Measurements from ENCODE around the gene TSC22D3. TPM values are rescaled to one million over a fixed set of nuclear protein-coding genes. Genes with fewer than 3 reads are reported as not detected.

The TSC22D3 gene
- 32.4 and 51.5 TPM in 2 replicates for total RNA-seq
- polyA plus RNA-seq, result 9.7 and 24.2 TPM in 2 replicates
- polyA plus RNA-seq (2012), result 6.5 and 16.0 TPM in 2 replicates
- polyA minus RNA-seq (ENCODE audit: low replicate concordance), result 4.8 and 6.7 TPM in 2 replicates

GRCh38 chrX:107775734-107776511 is at the start of gene TSC22D3:
Gene TSC22D3, minus strand, starts transcription at chrX:107775787. Its CDS starts 368 bp downstream, at chrX:107775419.
- H3K4me2 ChIP-seq (ENCODE audit: extremely low read depth, insufficient read depth, low read length), result peak within 1 kb of the TSS; percentile 75
- H2AFZ ChIP-seq (ENCODE audit: low read length), result peak within 1 kb of the TSS; percentile 59
- H3K9ac ChIP-seq (ENCODE audit: insufficient read depth, low read length), result peak within 1 kb of the TSS; percentile 16
- TF ChIP-seq EZH2 (IDR thresholded peaks at IDR 0.05; ENCODE audit: low read length, missing control alignments), result no peak
- TF ChIP-seq, protein P1, sequence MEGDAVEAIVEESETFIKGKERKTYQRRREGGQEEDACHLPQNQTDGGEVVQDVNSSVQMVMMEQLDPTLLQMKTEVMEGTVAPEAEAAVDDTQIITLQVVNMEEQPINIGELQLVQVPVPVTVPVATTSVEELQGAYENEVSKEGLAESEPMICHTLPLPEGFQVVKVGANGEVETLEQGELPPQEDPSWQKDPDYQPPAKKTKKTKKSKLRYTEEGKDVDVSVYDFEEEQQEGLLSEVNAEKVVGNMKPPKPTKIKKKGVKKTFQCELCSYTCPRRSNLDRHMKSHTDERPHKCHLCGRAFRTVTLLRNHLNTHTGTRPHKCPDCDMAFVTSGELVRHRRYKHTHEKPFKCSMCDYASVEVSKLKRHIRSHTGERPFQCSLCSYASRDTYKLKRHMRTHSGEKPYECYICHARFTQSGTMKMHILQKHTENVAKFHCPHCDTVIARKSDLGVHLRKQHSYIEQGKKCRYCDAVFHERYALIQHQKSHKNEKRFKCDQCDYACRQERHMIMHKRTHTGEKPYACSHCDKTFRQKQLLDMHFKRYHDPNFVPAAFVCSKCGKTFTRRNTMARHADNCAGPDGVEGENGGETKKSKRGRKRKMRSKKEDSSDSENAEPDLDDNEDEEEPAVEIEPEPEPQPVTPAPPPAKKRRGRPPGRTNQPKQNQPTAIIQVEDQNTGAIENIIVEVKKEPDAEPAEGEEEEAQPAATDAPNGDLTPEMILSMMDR (conservative IDR thresholded peaks at IDR 0.05 in 1 of 2, IDR thresholded peaks at IDR 0.05 in 1 of 2; ENCODE audit: low read depth in 1 of 2, low read length in 2 of 2), result peak in 1 of 2 donors; percentile 10
- peaks cover 3% of the 10 kb centered on the region for H3K4me1 ChIP-seq (ENCODE audit: control insufficient read depth, extremely low read depth, insufficient read depth, low read length)
- peak; percentile 54 to 79 for DNase-seq (ENCODE audit: low read depth in 2 of 2)
- H3K27me3 ChIP-seq (ENCODE audit: control insufficient read depth, insufficient read depth, low read length), result peaks cover 13% of the 10 kb centered on the region
- H3K36me3 ChIP-seq (ENCODE audit: control insufficient read depth, insufficient read depth, low read length), result no peaks in the 10 kb centered on the region
- no peaks in the 10 kb centered on the region for H4K20me1 ChIP-seq (ENCODE audit: control insufficient read depth, extremely low read depth, insufficient read depth, low read length)
- H3K79me2 ChIP-seq (ENCODE audit: control insufficient read depth, insufficient read depth, low read length), result no peaks in the 10 kb centered on the region
- H3K9me3 ChIP-seq (ENCODE audit: control insufficient read depth, insufficient read depth, low read depth, low read length), result no peaks in the 10 kb centered on the region
- no peak within 1 kb of the TSS for H3K27ac ChIP-seq (ENCODE audit: insufficient read depth, low read length)
- H3K4me3 ChIP-seq (replicated peaks in 1 of 4; ENCODE audit: control extremely low read depth in 1 of 4, insufficient read depth in 1 of 4, low read depth in 3 of 4, low read length in 4 of 4), result peak within 1 kb of the TSS; percentile 28 to 61 (median 44)

DNA sequence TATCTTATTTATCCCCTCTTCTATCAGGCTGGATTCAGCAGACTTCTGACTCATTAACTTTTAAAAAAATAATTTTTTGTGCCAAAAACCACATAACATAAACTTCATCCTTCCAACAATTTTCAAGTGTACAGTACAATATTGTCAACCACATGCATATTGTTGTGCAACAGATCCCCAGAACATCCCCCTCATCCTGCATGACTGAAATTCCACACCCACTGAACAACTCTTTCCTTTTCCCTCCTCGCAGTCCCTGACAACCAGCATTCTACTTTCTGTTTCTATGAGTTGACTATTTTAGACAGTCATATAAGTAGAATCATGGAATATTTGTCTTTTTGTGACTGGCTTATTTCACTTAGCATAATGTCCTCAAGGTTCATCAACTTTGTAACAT is 47.9 kb upstream of the TSC22D3 start:
- DNase-seq (ENCODE audit: low read depth in 2 of 2), result peak; percentile 83 to 91
- Histone ChIP-seq H3K9me3 (ENCODE audit: control insufficient read depth, insufficient read depth, low read depth, low read length) (no peaks in the 10 kb centered on the region), H3K79me2 (ENCODE audit: control insufficient read depth, insufficient read depth, low read length) (no peaks in the 10 kb centered on the region), H3K27me3 (ENCODE audit: control insufficient read depth, insufficient read depth, low read length) (no peaks in the 10 kb centered on the region), H4K20me1 (ENCODE audit: control insufficient read depth, extremely low read depth, insufficient read depth, low read length) (no peaks in the 10 kb centered on the region), H3K36me3 (ENCODE audit: control insufficient read depth, insufficient read depth, low read length) (no peaks in the 10 kb centered on the region), H3K4me3 (replicated peaks in 1 of 4; ENCODE audit: control extremely low read depth in 1 of 4, insufficient read depth in 1 of 4, low read depth in 3 of 4, low read length in 4 of 4) (peak overlapping the region in 1 of 4 experiments; percentile 12), H2AFZ (ENCODE audit: low read length) (no peak overlapping the region), H3K4me1 (ENCODE audit: control insufficient read depth, extremely low read depth, insufficient read depth, low read length) (no peaks in the 10 kb centered on the region), H3K4me2 (ENCODE audit: extremely low read depth, insufficient read depth, low read length) (peak overlapping the region; percentile 59), H3K27ac (ENCODE audit: insufficient read depth, low read length) (no peak overlapping the region), H3K9ac (ENCODE audit: insufficient read depth, low read length) (no peak overlapping the region)
- no peak for TF ChIP-seq EZH2 (IDR thresholded peaks at IDR 0.05; ENCODE audit: low read length, missing control alignments)
- TF ChIP-seq, protein P1 (conservative IDR thresholded peaks at IDR 0.05 in 1 of 2, IDR thresholded peaks at IDR 0.05 in 1 of 2; ENCODE audit: low read depth in 1 of 2, low read length in 2 of 2), result no peak

DNA sequence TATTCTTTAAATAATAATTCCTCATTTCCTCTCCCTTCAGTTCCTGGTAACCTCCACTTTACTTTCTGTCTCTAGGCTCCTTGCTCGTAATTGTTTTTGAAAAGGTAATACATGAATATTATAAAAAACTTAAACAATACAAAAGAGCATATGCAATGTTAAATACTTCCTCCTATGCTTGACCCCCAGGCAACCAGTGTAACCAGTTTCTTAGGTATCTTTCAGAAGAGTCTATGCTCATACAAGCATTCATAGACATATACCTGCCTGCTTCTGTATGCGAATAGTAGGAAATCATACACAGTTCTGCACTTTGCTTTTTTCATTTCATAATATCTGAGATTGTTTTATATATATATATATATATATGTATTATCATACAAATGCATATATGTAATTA is 47.5 kb upstream of the TSC22D3 start:
- Histone ChIP-seq H3K9ac (ENCODE audit: insufficient read depth, low read length) (no peak overlapping the region), H4K20me1 (ENCODE audit: control insufficient read depth, extremely low read depth, insufficient read depth, low read length) (no peaks in the 10 kb centered on the region), H3K4me2 (ENCODE audit: extremely low read depth, insufficient read depth, low read length) (no peak overlapping the region), H3K9me3 (ENCODE audit: control insufficient read depth, insufficient read depth, low read depth, low read length) (no peaks in the 10 kb centered on the region), H3K4me1 (ENCODE audit: control insufficient read depth, extremely low read depth, insufficient read depth, low read length) (no peaks in the 10 kb centered on the region), H3K4me3 (replicated peaks in 1 of 4; ENCODE audit: control extremely low read depth in 1 of 4, insufficient read depth in 1 of 4, low read depth in 3 of 4, low read length in 4 of 4) (no peak overlapping the region), H3K27ac (ENCODE audit: insufficient read depth, low read length) (no peak overlapping the region), H3K27me3 (ENCODE audit: control insufficient read depth, insufficient read depth, low read length) (no peaks in the 10 kb centered on the region), H3K79me2 (ENCODE audit: control insufficient read depth, insufficient read depth, low read length) (no peaks in the 10 kb centered on the region), H3K36me3 (ENCODE audit: control insufficient read depth, insufficient read depth, low read length) (no peaks in the 10 kb centered on the region), H2AFZ (ENCODE audit: low read length) (no peak overlapping the region)
- no peak for DNase-seq (ENCODE audit: low read depth in 2 of 2)
- TF ChIP-seq, protein P1 (conservative IDR thresholded peaks at IDR 0.05 in 1 of 2, IDR thresholded peaks at IDR 0.05 in 1 of 2; ENCODE audit: low read depth in 1 of 2, low read length in 2 of 2), result no peak
- no peak for TF ChIP-seq EZH2 (IDR thresholded peaks at IDR 0.05; ENCODE audit: low read length, missing control alignments)
